ENCODE data around the gene VAX1. TPM values are rescaled to one million over a fixed set of nuclear protein-coding genes. Genes with fewer than 3 reads are reported as not detected.

The VAX1 gene, protein sequence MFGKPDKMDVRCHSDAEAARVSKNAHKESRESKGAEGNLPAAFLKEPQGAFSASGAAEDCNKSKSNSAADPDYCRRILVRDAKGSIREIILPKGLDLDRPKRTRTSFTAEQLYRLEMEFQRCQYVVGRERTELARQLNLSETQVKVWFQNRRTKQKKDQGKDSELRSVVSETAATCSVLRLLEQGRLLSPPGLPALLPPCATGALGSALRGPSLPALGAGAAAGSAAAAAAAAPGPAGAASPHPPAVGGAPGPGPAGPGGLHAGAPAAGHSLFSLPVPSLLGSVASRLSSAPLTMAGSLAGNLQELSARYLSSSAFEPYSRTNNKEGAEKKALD
- not detected in 2 replicates for total RNA-seq

DNA sequence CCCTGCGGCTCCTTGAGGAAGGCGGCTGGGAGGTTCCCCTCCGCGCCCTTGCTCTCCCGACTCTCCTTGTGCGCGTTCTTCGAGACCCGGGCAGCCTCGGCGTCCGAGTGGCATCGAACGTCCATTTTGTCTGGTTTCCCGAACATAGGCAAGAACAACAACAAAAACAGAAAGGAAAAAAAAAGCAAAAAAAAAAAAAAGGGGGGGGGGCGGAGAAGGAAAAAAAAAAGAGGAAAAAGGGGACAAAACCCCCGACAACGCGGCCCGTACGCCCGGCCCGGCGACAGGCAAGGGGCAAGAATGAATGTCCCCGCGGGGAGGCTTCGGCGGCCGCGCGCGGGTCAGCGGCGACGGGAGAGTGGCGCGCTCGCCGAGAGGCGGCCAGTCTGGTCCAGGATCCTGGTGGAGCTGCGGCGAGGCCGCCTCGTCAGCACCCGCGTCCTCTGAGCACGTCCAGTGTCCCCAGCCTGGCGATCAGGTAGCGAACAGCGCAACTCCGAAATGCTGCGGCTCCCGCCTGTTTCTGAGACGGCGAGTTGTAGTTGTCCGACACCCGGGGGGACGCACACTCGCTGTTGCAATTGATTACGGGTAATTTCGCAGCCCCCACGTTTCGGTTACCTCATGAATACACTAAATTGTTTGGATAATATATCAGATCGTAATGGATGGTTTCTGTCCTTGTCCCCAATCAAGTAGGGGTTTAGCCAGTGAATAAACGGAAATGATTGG, at the start of gene VAX1:
Gene VAX1, minus strand, starts transcription at position 360 of the 732 bp plus-strand sequence. Its CDS starts 214 bp downstream, at position 146.

Small RNA genes within 50 kb of the gene (small RNA-seq; reads per million reads assigned to genes)
- not detected for gene MIR3663

Other genes with a start within 250 kb of the VAX1 start
- 0.37 and 0.39 TPM in 2 replicates for gene SHTN1, start 133.1 kb downstream of the VAX1 start, total RNA-seq
- not detected in 2 replicates for gene KCNK18, start 59.2 kb upstream of the VAX1 start, total RNA-seq
- gene SLC18A2, start 102.8 kb upstream of the VAX1 start, total RNA-seq: not detected in 2 replicates
- gene PDZD8, start 237.2 kb upstream of the VAX1 start, total RNA-seq: 25.4 and 45.7 TPM in 2 replicates